Sigmoid colon (tissue), 4 donors: Measurements from ENCODE around the gene ADD1.

Experiments
- CTCF ChIP-seq, 4 experiments: fragments of 450-650 bp in 3 of 4; fragments of 200-600 bp in 1 of 4; IDR thresholded peaks; one replicate each; pipeline ENCODE4 v1.5.1; 2016 to 2019; ENCODE audit warnings: antibody characterized with exemption in 4 of 4, mild to moderate bottlenecking in 3 of 4, moderate library complexity in 2 of 4
- EP300 ChIP-seq, 4 donors: sonication (generic); formaldehyde crosslinking; IDR thresholded peaks; one replicate each; pipeline ENCODE4 v1.6.1; 2017; ENCODE audit warnings: antibody characterized with exemption in 4 of 4

- no peak for TF ChIP-seq CTCF (IDR thresholded peaks at IDR 0.05)
- no peak for TF ChIP-seq EP300 (IDR thresholded peaks at IDR 0.05)
These were observed 31.6 kb upstream of the ADD1 start for GRCh38 chr4:2811830-2812611.
